GM18867 (cell line): ENCODE data around the gene CRHBP.
"Not testable (repeated sequence)": the region's sequence is repeated elsewhere in the genome, so short reads cannot be mapped to it uniquely, and the experiment has no call there.

Experiments used
- ATAC-seq: cut with Tn5 transposase; IDR thresholded peaks from one replicate; pipeline ENCODE4 v1.9.1; 2021; ENCODE audit warnings: mild to moderate bottlenecking, moderate library complexity; ENCODE audit not compliant: unreplicated experiment

CRHBP gene

GRCh38 chr5:76952795-76953536, at the start of gene CRHBP:
CRHBP (plus strand) TSS chr5:76953045; CDS start chr5:76953135, 90 bp downstream.
- no peak for ATAC-seq

GRCh38 chr5:76908166-76908565, 44.7 kb upstream of the CRHBP start:
- no peak for ATAC-seq

GRCh38 chr5:76910344-76910933, 42.4 kb upstream of the CRHBP start:
- ATAC-seq: not testable (repeated sequence)

GRCh38 chr5:76914671-76915070, 38.2 kb upstream of the CRHBP start:
- not testable (repeated sequence) for ATAC-seq

GRCh38 chr5:76918539-76918938, 34.3 kb upstream of the CRHBP start:
- ATAC-seq: no peak

- ATAC-seq: no peak
These were observed 32.4 kb upstream of the CRHBP start for GRCh38 chr5:76920491-76920890.

- no peak for ATAC-seq
These were observed 26.3 kb upstream of the CRHBP start for GRCh38 chr5:76926329-76927105.

GRCh38 chr5:76927961-76928360, 24.9 kb upstream of the CRHBP start:
- ATAC-seq: no peak

- ATAC-seq: no peak
These were observed 22.8 kb upstream of the CRHBP start for GRCh38 chr5:76930083-76930482.

- ATAC-seq: no peak
These were observed 14.7 kb upstream of the CRHBP start for GRCh38 chr5:76938177-76938576.

GRCh38 chr5:76941000-76941399, 11.8 kb upstream of the CRHBP start:
- ATAC-seq: no peak

- no peak for ATAC-seq
These were observed 11.4 kb upstream of the CRHBP start for GRCh38 chr5:76941442-76941841.

- ATAC-seq: no peak
These were observed 10.3 kb upstream of the CRHBP start for GRCh38 chr5:76942581-76942980.

- ATAC-seq: no peak
These were observed 9.8 kb upstream of the CRHBP start for GRCh38 chr5:76943006-76943405.

GRCh38 chr5:76944638-76945037, 8.2 kb upstream of the CRHBP start:
- ATAC-seq: no peak

- ATAC-seq: not testable (repeated sequence)
These were observed 7.6 kb upstream of the CRHBP start for GRCh38 chr5:76945238-76945637.

GRCh38 chr5:76946090-76946489, 6.8 kb upstream of the CRHBP start:
- ATAC-seq: no peak

GRCh38 chr5:76947082-76947503, 5.8 kb upstream of the CRHBP start:
- no peak for ATAC-seq

GRCh38 chr5:76953551-76954382, 922 bp downstream of the CRHBP start:
- ATAC-seq: no peak

- no peak for ATAC-seq
These were observed 1.5 kb downstream of the CRHBP start for GRCh38 chr5:76954383-76954763.

GRCh38 chr5:76956033-76956432, 3.2 kb downstream of the CRHBP start:
- no peak for ATAC-seq
